Liver (tissue), 9 donors: ENCODE data around the gene RBL2. TPM values are rescaled to one million over a fixed set of nuclear protein-coding genes. Genes with fewer than 3 reads are reported as not detected.

ENCODE experiments used
- DNase-seq: peaks from one replicate; pipeline ENCODE4 v3.0.0-alpha.2; 2017; ENCODE audit warnings: low spot score
- H3K27ac ChIP-seq, 2 donors: one replicate each; pipeline ENCODE4 v1.7.0; 2013; ENCODE audit warnings: inconsistent platforms in 2 of 2, low read length in 2 of 2, control low read depth in 1 of 2, low read depth in 1 of 2, mild to moderate bottlenecking in 1 of 2
- H3K27me3 ChIP-seq, 4 donors: one replicate each; pipeline versions ENCODE4 v1.6.1 to v1.7.0; 2013; ENCODE audit warnings: low read length in 3 of 4, inconsistent platforms in 1 of 4, mild to moderate bottlenecking in 1 of 4, moderate library complexity in 1 of 4; ENCODE audit not compliant: control insufficient read depth in 4 of 4, insufficient read depth in 4 of 4
- H3K36me3 ChIP-seq, 4 donors: one replicate each; pipeline versions ENCODE4 v1.6.1 to v1.7.0; 2013; ENCODE audit warnings: low read length in 3 of 4, mild to moderate bottlenecking in 3 of 4, low read depth in 1 of 4, moderate library complexity in 1 of 4; ENCODE audit not compliant: control insufficient read depth in 4 of 4, insufficient read depth in 3 of 4
- H3K4me1 ChIP-seq, 4 donors: one replicate each; pipeline versions ENCODE4 v1.6.1 to v1.7.0; 2013; ENCODE audit warnings: low read length in 3 of 4, mild to moderate bottlenecking in 3 of 4, moderate library complexity in 1 of 4; ENCODE audit not compliant: control insufficient read depth in 4 of 4, insufficient read depth in 4 of 4
- H3K4me3 ChIP-seq, 3 donors: one replicate each; pipeline versions ENCODE4 v1.6.1 to v1.7.0; 2013; ENCODE audit warnings: low read length in 3 of 3, control low read depth in 1 of 3, low read depth in 1 of 3, mild to moderate bottlenecking in 1 of 3
- H3K9ac ChIP-seq, 2 donors: one replicate each; pipeline ENCODE4 v1.7.0; 2013; ENCODE audit warnings: low read length in 2 of 2, mild to moderate bottlenecking in 2 of 2, moderate library complexity in 2 of 2, control low read depth in 1 of 2, low read depth in 1 of 2
- H3K9me3 ChIP-seq, 4 donors: one replicate each; pipeline versions ENCODE4 v1.6.1 to v1.7.0; 2013; ENCODE audit warnings: low read length in 3 of 4; ENCODE audit not compliant: control insufficient read depth in 4 of 4
- EGR1 ChIP-seq, 2 donors: IDR thresholded peaks; 2 replicates each; pipeline ENCODE4 v1.6.1; 2016 to 2018; ENCODE audit warnings: antibody characterized with exemption in 2 of 2, low read depth in 2 of 2
- FOXA1 ChIP-seq: IDR thresholded peaks from 2 replicates; pipeline ENCODE4 v1.6.1; 2016; ENCODE audit warnings: antibody characterized with exemption
- FOXA2 ChIP-seq: IDR thresholded peaks from 2 replicates; pipeline ENCODE4 v1.6.1; 2016; ENCODE audit warnings: antibody characterized with exemption
- GABPA ChIP-seq, 2 donors: IDR thresholded peaks in 1 of 2; conservative IDR thresholded peaks in 1 of 2; 2 replicates each; pipeline ENCODE4 v1.6.1; 2016; ENCODE audit warnings: antibody characterized with exemption in 2 of 2, mild to moderate bottlenecking in 1 of 2, moderate library complexity in 1 of 2
- HNF4A ChIP-seq, 2 donors: conservative IDR thresholded peaks; 2 replicates each; pipeline ENCODE4 v1.6.1; 2016; ENCODE audit warnings: antibody characterized with exemption in 2 of 2, mild to moderate bottlenecking in 2 of 2
- HNF4G ChIP-seq: IDR thresholded peaks from 2 replicates; pipeline ENCODE4 v1.6.1; 2016; ENCODE audit warnings: antibody characterized with exemption
- JUND ChIP-seq, 2 donors: IDR thresholded peaks; 2 replicates each; pipeline ENCODE4 v1.6.1; 2016; ENCODE audit warnings: antibody characterized with exemption in 2 of 2
- MAX ChIP-seq: IDR thresholded peaks from 2 replicates; pipeline ENCODE4 v1.6.1; 2016; ENCODE audit warnings: antibody characterized with exemption
- NR2F2 ChIP-seq: IDR thresholded peaks from 2 replicates; pipeline ENCODE4 v1.6.1; 2016; ENCODE audit warnings: antibody characterized with exemption
- RAD21 ChIP-seq, 2 donors: IDR thresholded peaks; 2 replicates each; pipeline ENCODE4 v1.6.1; 2016; ENCODE audit warnings: antibody characterized with exemption in 2 of 2, mild to moderate bottlenecking in 2 of 2
- RXRA ChIP-seq, 2 donors: IDR thresholded peaks; 2 replicates each; pipeline ENCODE4 v1.6.1; 2017 to 2018; ENCODE audit warnings: antibody characterized with exemption in 2 of 2, mild to moderate bottlenecking in 1 of 2
- SP1 ChIP-seq: IDR thresholded peaks from 2 replicates; pipeline ENCODE4 v1.6.1; 2018; ENCODE audit warnings: antibody characterized with exemption, mild to moderate bottlenecking
- TAF1 ChIP-seq: conservative IDR thresholded peaks from 2 replicates; pipeline ENCODE4 v1.6.1; 2016; ENCODE audit warnings: antibody characterized with exemption, mild to moderate bottlenecking
- YY1 ChIP-seq: IDR thresholded peaks from 2 replicates; pipeline ENCODE4 v1.6.1; 2016; ENCODE audit warnings: antibody characterized with exemption, mild to moderate bottlenecking
- ZBTB33 ChIP-seq: IDR thresholded peaks from 2 replicates; pipeline ENCODE4 v1.6.1; 2016; ENCODE audit warnings: antibody characterized with exemption
- WGBS: extraction: QIAGEN DNeasy Blood & Tissue Kit; methylation state at CpG from one replicate; pipeline ENCODE4 v1.1.7; 2013; 5-methylcytosine and 5-hydroxymethylcytosine counted together
- polyA plus RNA-seq, 2 donors: library from polyadenylated mRNA; stranded (reverse) in 1 of 2; unstranded in 1 of 2; fragments of 200-250 nt in 1 of 2; fragments of >200 nt in 1 of 2; fragmentation: Nextera tagmentation in 1 of 2; extraction: Ambion mirVana in 1 of 2; gene quantifications; one replicate each; pipeline versions ENCODE4 v1.2.1 to v1.2.3, GENCODE V29; 2013 to 2015
- total RNA-seq, 2 donors: library from RNA; depleted of rRNA; stranded (reverse); fragments of >200 nt; gene quantifications; one replicate each; pipeline ENCODE4 v1.2.3, GENCODE V29; 2014
- TF ChIP-seq, protein P1 (sequence below): fragments of 150-350 bp; IDR thresholded peaks from 2 replicates; pipeline ENCODE4 v1.5.1; 2017; ENCODE audit warnings: improper control_type of control experiment, low read depth, low read length; ENCODE audit not compliant: missing input control
- TF ChIP-seq, protein P2 (sequence below): IDR thresholded peaks from 2 replicates; pipeline ENCODE4 v1.6.1; 2016; ENCODE audit warnings: antibody characterized with exemption, mild to moderate bottlenecking
- TF ChIP-seq, protein P3 (sequence below): IDR thresholded peaks from 2 replicates; pipeline ENCODE4 v1.6.1; 2016; ENCODE audit warnings: antibody characterized with exemption
- donor health status: healthy.
- donor health status: healthy.
- donor health status: healthy.
- donor health status: healthy.
- donor health status: healthy.

RBL2 gene
- total and polyA plus RNA-seq, 4 donors = 19.2 to 64.3 (median 28.4) TPM

DNA sequence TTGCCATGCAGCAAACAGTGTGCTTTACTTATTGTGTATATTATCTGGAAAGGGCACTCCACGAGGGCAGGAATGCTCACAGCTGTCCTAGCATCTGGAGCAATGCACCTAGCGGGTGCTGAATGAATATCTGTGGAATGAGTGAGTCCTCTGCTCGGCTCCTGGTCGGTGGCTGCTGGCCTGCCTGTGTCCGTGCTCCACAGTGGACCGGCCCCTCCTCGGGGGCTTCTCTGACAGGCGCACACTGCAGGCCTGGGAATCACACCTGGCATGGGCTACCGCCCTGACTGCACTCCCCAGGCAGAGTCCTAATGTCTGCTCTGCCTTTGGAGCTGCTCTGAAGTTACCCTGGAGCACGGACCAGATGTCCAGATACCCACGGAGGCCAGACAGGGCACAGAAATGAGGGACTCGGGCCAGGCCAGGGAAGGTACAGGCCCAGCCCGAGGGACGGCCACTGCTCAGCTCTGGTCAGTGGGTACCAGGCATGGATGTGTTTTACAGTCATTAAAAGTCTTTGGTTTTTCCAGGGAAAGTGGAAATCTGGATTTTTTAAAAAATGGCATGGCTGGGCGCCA, 89.8 kb downstream of the RBL2 start:
- no peak overlapping the region for H3K9ac ChIP-seq
- TF ChIP-seq NR2F2 (no peak), FOXA1 (no peak)
- H3K27ac ChIP-seq = no peak overlapping the region
- no peak for DNase-seq
- no peaks in the 10 kb centered on the region for H3K4me1 ChIP-seq
- no peaks in the 10 kb centered on the region for H3K9me3 ChIP-seq
- H3K36me3 ChIP-seq = no peaks in the 10 kb centered on the region
- no peaks in the 10 kb centered on the region for H3K27me3 ChIP-seq
- no peak overlapping the region for H3K4me3 ChIP-seq
- WGBS = 96% methylated on average over 15 of the region's 15 CpGs

DNA sequence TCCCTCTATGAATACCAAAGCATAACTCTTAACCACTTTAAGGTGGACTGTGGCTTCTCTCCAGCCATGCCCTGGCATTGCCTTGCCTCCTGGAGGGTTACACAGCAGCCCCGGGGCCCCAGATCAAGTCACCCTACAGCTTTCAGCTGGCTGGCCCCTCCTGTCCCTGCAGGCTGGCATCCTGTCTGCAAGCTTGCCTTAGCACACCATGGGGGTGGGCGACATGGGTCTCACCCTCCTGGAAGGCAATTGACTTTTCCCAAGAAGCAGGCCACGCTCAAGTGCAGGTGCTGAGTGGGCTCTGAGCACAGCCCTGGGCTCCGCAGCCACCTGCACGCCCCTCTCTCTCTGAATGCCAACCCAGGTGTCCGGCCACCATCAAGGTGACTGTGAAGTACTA, 94.5 kb downstream of the RBL2 start:
- Histone ChIP-seq H3K9me3 (peaks cover 0 to 2% (median 0%) of the 10 kb centered on the region in 4 donors), H3K4me1 (no peaks in the 10 kb centered on the region), H3K27ac (no peak overlapping the region), H3K36me3 (no peaks in the 10 kb centered on the region), H3K4me3 (no peak overlapping the region), H3K27me3 (no peaks in the 10 kb centered on the region), H3K9ac (no peak overlapping the region)
- 98% methylated on average over 6 of the region's 6 CpGs for WGBS
- TF ChIP-seq EGR1 (IDR thresholded peaks at IDR 0.05; ENCODE audit: low read depth in 2 of 2) (no peak), HNF4A (conservative IDR thresholded peaks at IDR 0.05) (no peak), SP1 (no peak), FOXA2 (no peak), NR2F2 (no peak), JUND (IDR thresholded peaks at IDR 0.05) (no peak), FOXA1 (no peak), YY1 (no peak), TAF1 (no peak), ZBTB33 (no peak), MAX (no peak), RXRA (IDR thresholded peaks at IDR 0.05) (no peak), GABPA (IDR thresholded peaks at IDR 0.05 in 1 of 2, conservative IDR thresholded peaks at IDR 0.05 in 1 of 2) (no peak), HNF4G (no peak), RAD21 (IDR thresholded peaks at IDR 0.05) (no peak)
- TF ChIP-seq, protein P1, sequence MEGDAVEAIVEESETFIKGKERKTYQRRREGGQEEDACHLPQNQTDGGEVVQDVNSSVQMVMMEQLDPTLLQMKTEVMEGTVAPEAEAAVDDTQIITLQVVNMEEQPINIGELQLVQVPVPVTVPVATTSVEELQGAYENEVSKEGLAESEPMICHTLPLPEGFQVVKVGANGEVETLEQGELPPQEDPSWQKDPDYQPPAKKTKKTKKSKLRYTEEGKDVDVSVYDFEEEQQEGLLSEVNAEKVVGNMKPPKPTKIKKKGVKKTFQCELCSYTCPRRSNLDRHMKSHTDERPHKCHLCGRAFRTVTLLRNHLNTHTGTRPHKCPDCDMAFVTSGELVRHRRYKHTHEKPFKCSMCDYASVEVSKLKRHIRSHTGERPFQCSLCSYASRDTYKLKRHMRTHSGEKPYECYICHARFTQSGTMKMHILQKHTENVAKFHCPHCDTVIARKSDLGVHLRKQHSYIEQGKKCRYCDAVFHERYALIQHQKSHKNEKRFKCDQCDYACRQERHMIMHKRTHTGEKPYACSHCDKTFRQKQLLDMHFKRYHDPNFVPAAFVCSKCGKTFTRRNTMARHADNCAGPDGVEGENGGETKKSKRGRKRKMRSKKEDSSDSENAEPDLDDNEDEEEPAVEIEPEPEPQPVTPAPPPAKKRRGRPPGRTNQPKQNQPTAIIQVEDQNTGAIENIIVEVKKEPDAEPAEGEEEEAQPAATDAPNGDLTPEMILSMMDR = no peak
- TF ChIP-seq, protein P2, sequence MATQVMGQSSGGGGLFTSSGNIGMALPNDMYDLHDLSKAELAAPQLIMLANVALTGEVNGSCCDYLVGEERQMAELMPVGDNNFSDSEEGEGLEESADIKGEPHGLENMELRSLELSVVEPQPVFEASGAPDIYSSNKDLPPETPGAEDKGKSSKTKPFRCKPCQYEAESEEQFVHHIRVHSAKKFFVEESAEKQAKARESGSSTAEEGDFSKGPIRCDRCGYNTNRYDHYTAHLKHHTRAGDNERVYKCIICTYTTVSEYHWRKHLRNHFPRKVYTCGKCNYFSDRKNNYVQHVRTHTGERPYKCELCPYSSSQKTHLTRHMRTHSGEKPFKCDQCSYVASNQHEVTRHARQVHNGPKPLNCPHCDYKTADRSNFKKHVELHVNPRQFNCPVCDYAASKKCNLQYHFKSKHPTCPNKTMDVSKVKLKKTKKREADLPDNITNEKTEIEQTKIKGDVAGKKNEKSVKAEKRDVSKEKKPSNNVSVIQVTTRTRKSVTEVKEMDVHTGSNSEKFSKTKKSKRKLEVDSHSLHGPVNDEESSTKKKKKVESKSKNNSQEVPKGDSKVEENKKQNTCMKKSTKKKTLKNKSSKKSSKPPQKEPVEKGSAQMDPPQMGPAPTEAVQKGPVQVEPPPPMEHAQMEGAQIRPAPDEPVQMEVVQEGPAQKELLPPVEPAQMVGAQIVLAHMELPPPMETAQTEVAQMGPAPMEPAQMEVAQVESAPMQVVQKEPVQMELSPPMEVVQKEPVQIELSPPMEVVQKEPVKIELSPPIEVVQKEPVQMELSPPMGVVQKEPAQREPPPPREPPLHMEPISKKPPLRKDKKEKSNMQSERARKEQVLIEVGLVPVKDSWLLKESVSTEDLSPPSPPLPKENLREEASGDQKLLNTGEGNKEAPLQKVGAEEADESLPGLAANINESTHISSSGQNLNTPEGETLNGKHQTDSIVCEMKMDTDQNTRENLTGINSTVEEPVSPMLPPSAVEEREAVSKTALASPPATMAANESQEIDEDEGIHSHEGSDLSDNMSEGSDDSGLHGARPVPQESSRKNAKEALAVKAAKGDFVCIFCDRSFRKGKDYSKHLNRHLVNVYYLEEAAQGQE = no peak
- TF ChIP-seq, protein P3, sequence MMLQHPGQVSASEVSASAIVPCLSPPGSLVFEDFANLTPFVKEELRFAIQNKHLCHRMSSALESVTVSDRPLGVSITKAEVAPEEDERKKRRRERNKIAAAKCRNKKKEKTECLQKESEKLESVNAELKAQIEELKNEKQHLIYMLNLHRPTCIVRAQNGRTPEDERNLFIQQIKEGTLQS = no peak
- no peak for DNase-seq
